Sigmoid colon (tissue), 7 donors: ENCODE measurements around the gene ESYT3. TPM values are rescaled to one million over a fixed set of nuclear protein-coding genes. Genes with fewer than 3 reads are reported as not detected.
"Not testable (repeated sequence)": the region's sequence is repeated elsewhere in the genome, so short reads cannot be mapped to it uniquely, and the experiment has no call there.

ENCODE experiments used
- DNase-seq: peaks from one replicate; pipeline ENCODE4 v3.0.0-alpha.2; 2019
- H3K27ac ChIP-seq, 4 donors: fragments of 200-600 bp; sonication (generic); one replicate each; pipeline ENCODE4 v1.5.1; 2016 to 2019; ENCODE audit warnings: mild to moderate bottlenecking in 1 of 4
- H3K27me3 ChIP-seq, 3 donors: fragments of 200-600 bp; sonication (generic); one replicate each; pipeline ENCODE4 v1.5.1; 2019; ENCODE audit warnings: mild to moderate bottlenecking in 1 of 3
- H3K36me3 ChIP-seq, 4 donors: fragments of 200-600 bp; sonication (generic); one replicate each; pipeline ENCODE4 v1.5.1; 2016 to 2019
- H3K4me1 ChIP-seq, 4 donors: fragments of 200-600 bp; sonication (generic); one replicate each; pipeline ENCODE4 v1.5.1; 2017 to 2019
- H3K4me3 ChIP-seq, 4 donors: fragments of 200-600 bp; sonication (generic); one replicate each; pipeline ENCODE4 v1.5.1; 2017 to 2019; ENCODE audit warnings: mild to moderate bottlenecking in 2 of 4, moderate library complexity in 1 of 4
- H3K9me3 ChIP-seq, 4 donors: fragments of 200-600 bp in 3 of 4; sonication (generic) in 3 of 4; one replicate each; pipeline versions ENCODE4 v1.5.1 to v1.6.1; 2013 to 2019
- EP300 ChIP-seq, 4 donors: sonication (generic); formaldehyde crosslinking; IDR thresholded peaks; one replicate each; pipeline ENCODE4 v1.6.1; 2017; ENCODE audit warnings: antibody characterized with exemption in 4 of 4
- POLR2A ChIP-seq, 2 donors: fragments of 450-650 bp; IDR thresholded peaks; one replicate each; pipeline ENCODE4 v1.6.1; 2016; ENCODE audit warnings: antibody characterized with exemption in 2 of 2, mild to moderate bottlenecking in 2 of 2, moderate library complexity in 2 of 2
- POLR2AphosphoS5 ChIP-seq, 4 donors: sonication (generic); formaldehyde crosslinking; IDR thresholded peaks; one replicate each; pipeline ENCODE4 v1.6.1; 2017; ENCODE audit warnings: antibody characterized with exemption in 4 of 4
- WGBS, 2 donors: extraction: QIAGEN DNeasy Blood & Tissue Kit; methylation state at CpG; one replicate each; pipeline ENCODE4 v1.1.7; 2013; 5-methylcytosine and 5-hydroxymethylcytosine counted together
- intact Hi-C: fragments of 100-400 bp; cut with DNase I; formaldehyde crosslinking; loops from one replicate; pipeline ENCODE4 v1.15.1; 2023
- polyA plus RNA-seq, 3 donors: library from polyadenylated mRNA; stranded (reverse); fragments of 200-250 nt; gene quantifications; one replicate each; pipeline ENCODE4 v1.2.3, GENCODE V29; 2013
- total RNA-seq, 4 donors: library from RNA; depleted of rRNA; stranded (reverse); fragments of >200 nt; gene quantifications; one replicate each; pipeline ENCODE4 v1.1.0, GENCODE V29; 2016
- TF ChIP-seq, protein P1 (sequence below), 4 experiments: fragments of 450-650 bp in 3 of 4; fragments of 200-600 bp in 1 of 4; IDR thresholded peaks; one replicate each; pipeline ENCODE4 v1.5.1; 2016 to 2019; ENCODE audit warnings: antibody characterized with exemption in 4 of 4, mild to moderate bottlenecking in 3 of 4, moderate library complexity in 2 of 4
- donor health status: healthy with polysubstance abuse.
- donor health status: Bipolar disorder and iron deficiency.
- donor health status: healthy.

ESYT3 gene
- total and polyA plus RNA-seq, 7 donors = 0.23 to 19.4 (median 15.1) TPM

DNA sequence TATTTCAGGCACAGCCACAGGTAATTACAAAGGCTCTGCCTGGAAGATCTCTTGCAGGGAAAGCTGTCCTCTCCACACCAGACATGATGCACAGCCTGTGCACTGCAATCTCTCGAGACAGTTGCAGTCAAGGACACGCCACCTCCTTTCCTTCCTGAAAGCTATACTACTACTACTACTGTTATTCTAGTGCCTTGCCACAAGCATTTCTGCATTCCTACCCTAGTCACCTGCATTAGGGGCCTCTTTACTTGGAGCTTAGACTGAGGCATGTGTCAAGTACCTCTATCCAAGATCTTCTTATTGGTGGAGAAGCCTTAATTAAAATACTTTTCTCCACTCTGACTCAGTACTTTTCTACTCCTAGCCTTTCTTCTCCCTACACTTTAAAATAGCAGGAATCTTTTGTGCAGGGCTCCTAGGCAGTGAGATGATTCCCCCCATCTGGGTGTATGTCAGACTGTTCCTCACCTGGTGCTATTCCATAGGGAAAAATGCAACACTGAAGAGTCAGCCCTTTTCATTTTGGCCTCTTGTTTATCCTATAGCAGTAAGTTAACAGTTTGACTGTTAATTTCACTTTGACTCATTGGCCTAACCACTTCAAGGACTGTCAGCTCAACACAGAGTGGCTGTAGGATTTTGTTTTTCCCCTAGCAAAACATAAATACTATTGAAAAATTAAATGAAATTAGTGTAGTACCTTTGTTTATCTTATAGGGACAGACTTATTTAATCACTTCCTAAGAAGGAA lies 78.9 kb downstream of the ESYT3 start:
- peaks cover 0 to 21% (median 10%) of the 10 kb centered on the region in 4 donors for H3K36me3 ChIP-seq
- intact Hi-C loops = no loop called here
- no peaks in the 10 kb centered on the region for H3K27me3 ChIP-seq
- H3K4me1 ChIP-seq = peaks cover 0 to 16% (median 2%) of the 10 kb centered on the region in 4 donors
- no peak for DNase-seq
- H3K9me3 ChIP-seq = peaks cover 0 to 4% (median 2%) of the 10 kb centered on the region in 4 donors
- no peak overlapping the region for H3K4me3 ChIP-seq
- WGBS, 2 donors = 75 to 78% methylated on average over 2 of the region's 2 CpGs
- no peak overlapping the region for H3K27ac ChIP-seq
- no peak for TF ChIP-seq POLR2AphosphoS5 (IDR thresholded peaks at IDR 0.05)
- TF ChIP-seq, protein P1, sequence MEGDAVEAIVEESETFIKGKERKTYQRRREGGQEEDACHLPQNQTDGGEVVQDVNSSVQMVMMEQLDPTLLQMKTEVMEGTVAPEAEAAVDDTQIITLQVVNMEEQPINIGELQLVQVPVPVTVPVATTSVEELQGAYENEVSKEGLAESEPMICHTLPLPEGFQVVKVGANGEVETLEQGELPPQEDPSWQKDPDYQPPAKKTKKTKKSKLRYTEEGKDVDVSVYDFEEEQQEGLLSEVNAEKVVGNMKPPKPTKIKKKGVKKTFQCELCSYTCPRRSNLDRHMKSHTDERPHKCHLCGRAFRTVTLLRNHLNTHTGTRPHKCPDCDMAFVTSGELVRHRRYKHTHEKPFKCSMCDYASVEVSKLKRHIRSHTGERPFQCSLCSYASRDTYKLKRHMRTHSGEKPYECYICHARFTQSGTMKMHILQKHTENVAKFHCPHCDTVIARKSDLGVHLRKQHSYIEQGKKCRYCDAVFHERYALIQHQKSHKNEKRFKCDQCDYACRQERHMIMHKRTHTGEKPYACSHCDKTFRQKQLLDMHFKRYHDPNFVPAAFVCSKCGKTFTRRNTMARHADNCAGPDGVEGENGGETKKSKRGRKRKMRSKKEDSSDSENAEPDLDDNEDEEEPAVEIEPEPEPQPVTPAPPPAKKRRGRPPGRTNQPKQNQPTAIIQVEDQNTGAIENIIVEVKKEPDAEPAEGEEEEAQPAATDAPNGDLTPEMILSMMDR (IDR thresholded peaks at IDR 0.05) = no peak
- TF ChIP-seq POLR2A (IDR thresholded peaks at IDR 0.05) = no peak
- no peak for TF ChIP-seq EP300 (IDR thresholded peaks at IDR 0.05)

DNA sequence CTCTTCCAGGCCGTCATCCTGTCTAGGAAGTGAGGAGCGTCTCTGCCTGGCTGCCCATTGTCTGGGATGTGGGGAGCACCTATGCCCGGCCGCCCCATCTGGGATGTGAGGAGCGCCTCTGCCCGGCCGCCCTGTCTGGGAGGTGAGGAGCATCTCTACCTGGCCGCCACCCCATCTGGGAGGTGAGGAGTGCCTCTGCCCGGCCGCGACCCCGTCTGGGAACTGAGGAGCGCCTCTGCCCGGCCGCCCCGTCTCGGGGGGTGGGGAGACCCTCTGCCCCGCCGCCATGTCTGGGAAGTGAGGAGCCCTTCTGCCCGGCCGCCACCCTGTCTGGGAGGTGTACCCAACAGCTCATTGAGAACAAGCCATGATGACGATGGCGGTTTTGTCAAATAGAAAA lies 87.0 kb downstream of the ESYT3 start:
- H3K27me3 ChIP-seq, intact Hi-C loops, H3K9me3 ChIP-seq, H3K4me1 ChIP-seq, H3K27ac ChIP-seq, DNase-seq, H3K4me3 ChIP-seq: not testable (repeated sequence)
- 96 to 98% methylated on average over 23 of the region's 23 CpGs for WGBS, 2 donors
- peaks cover 0 to 31% (median 16%) of the 10 kb centered on the region in 4 donors for H3K36me3 ChIP-seq

Other genes starting within 250 kb of the ESYT3 start
- 10 to 100 TPM; 67.6 to 75.0 (median 69.0) TPM for gene ARMC8, start 247.3 kb upstream of the ESYT3 start, total RNA-seq
- gene ARMC8, start 247.3 kb upstream of the ESYT3 start, polyA plus RNA-seq = 10 to 100 TPM; 12.0 to 25.7 (median 16.1) TPM
- not detected for gene NME9, start 104.8 kb upstream of the ESYT3 start, total RNA-seq
- gene NME9, start 104.8 kb upstream of the ESYT3 start, polyA plus RNA-seq = under 1 TPM in 1 of 3 donors, not detected in 2; 0.23 TPM
- 10 to 100 TPM; 24.4 to 36.8 (median 30.0) TPM for gene MRAS, start 86.0 kb upstream of the ESYT3 start, total RNA-seq
- gene MRAS, start 86.0 kb upstream of the ESYT3 start, polyA plus RNA-seq = 10 to 100 TPM in 1 of 3 donors, 1 to 10 TPM in 2; 3.5 to 14.8 (median 7.2) TPM
- 10 to 100 TPM; 42.6 to 77.2 (median 66.8) TPM for gene CEP70, start 159.6 kb downstream of the ESYT3 start, total RNA-seq
- 10 to 100 TPM; 12.0 to 16.2 (median 15.0) TPM for gene CEP70, start 159.6 kb downstream of the ESYT3 start, polyA plus RNA-seq
- 10 to 100 TPM in 2 of 4 donors, 1 to 10 TPM in 2; 6.6 to 15.3 (median 10.1) TPM for gene FAIM, start 174.2 kb downstream of the ESYT3 start, total RNA-seq
- gene FAIM, start 174.2 kb downstream of the ESYT3 start, polyA plus RNA-seq = 10 to 100 TPM in 1 of 3 donors, 1 to 10 TPM in 2; 5.3 to 11.6 (median 7.2) TPM